SK-N-SH treated with all-trans-retinoic acid at 6 μM for 48 hours (cell line): Measurements from ENCODE around the gene NUMBL.
A peak's percentile ranks its signal among the peaks of the same experiment; 100 is the strongest.

ENCODE experiments used
- ATAC-seq: fragments of 200-7000 bp; cut with Tn5 transposase; 3 replicates; pipeline ENCODE4 v1.9.1; 2020; ENCODE audit warnings: mild to moderate bottlenecking, moderate library complexity
- ARNTL ChIP-seq: fragments of 450-650 bp; formaldehyde crosslinking; IDR thresholded peaks from 2 replicates; pipeline ENCODE4 v1.5.0; 2020; ENCODE audit warnings: low read depth, mild to moderate bottlenecking, moderate library complexity, borderline replicate concordance
- BACH2 ChIP-seq: fragments of 250-450 bp; sonication (Bioruptor Pico); IDR thresholded peaks from 2 replicates; pipeline ENCODE4 v1.9.0; 2021; ENCODE audit warnings: mild to moderate bottlenecking, borderline replicate concordance
- CREB5 ChIP-seq: fragments of 250-450 bp; sonication (Bioruptor Pico); IDR thresholded peaks from 2 replicates; pipeline ENCODE4 v1.5.1; 2020; ENCODE audit warnings: low read depth, mild to moderate bottlenecking, moderate library complexity
- CSDC2 ChIP-seq: fragments of 250-450 bp; sonication (Bioruptor Pico); IDR thresholded peaks from 2 replicates; pipeline ENCODE4 v1.5.0; 2020; ENCODE audit warnings: mild to moderate bottlenecking, moderate library complexity
- CSRNP3 ChIP-seq: fragments of 250-450 bp; sonication (Bioruptor Pico); IDR thresholded peaks from 2 replicates; pipeline ENCODE4 v1.5.1; 2021; ENCODE audit warnings: mild to moderate bottlenecking, moderate library complexity
- ESRRG ChIP-seq: fragments of 250-450 bp; sonication (Bioruptor Pico); IDR thresholded peaks from 2 replicates; pipeline ENCODE4 v1.6.1; 2021; ENCODE audit warnings: mild to moderate bottlenecking
- GLIS3 ChIP-seq: fragments of 250-450 bp; sonication (Bioruptor Pico); IDR thresholded peaks from 2 replicates; pipeline ENCODE4 v1.5.0; 2020; ENCODE audit warnings: mild to moderate bottlenecking, moderate library complexity
- ISL1 ChIP-seq: fragments of 250-450 bp; sonication (Bioruptor Pico); IDR thresholded peaks from 2 replicates; pipeline ENCODE4 v2.1.2; 2022; ENCODE audit warnings: mild to moderate bottlenecking, moderate library complexity
- OSR1 ChIP-seq: fragments of 250-450 bp; sonication (Bioruptor Pico); IDR thresholded peaks from 2 replicates; pipeline ENCODE4 v1.8.0; 2022; ENCODE audit warnings: moderate library complexity, mild to moderate bottlenecking, inconsistent platforms
- POU6F1 ChIP-seq: fragments of 250-450 bp; sonication (Bioruptor Pico); IDR thresholded peaks from 2 replicates; pipeline ENCODE4 v1.8.0; 2021; ENCODE audit warnings: low read depth, mild to moderate bottlenecking, moderate library complexity, borderline replicate concordance
- PPARA ChIP-seq: fragments of 250-450 bp; sonication (Bioruptor Pico); IDR thresholded peaks from 2 replicates; pipeline ENCODE4 v1.5.0; 2020; ENCODE audit warnings: mild to moderate bottlenecking, borderline replicate concordance
- SNAI2 ChIP-seq: fragments of 250-450 bp; sonication (Bioruptor Pico); IDR thresholded peaks from 2 replicates; pipeline ENCODE4 v1.5.0; 2020; ENCODE audit warnings: mild to moderate bottlenecking, moderate library complexity
- TCF4 ChIP-seq: fragments of 250-450 bp; sonication (Bioruptor Pico); IDR thresholded peaks from 2 replicates; pipeline ENCODE4 v1.8.0; 2021; ENCODE audit warnings: mild to moderate bottlenecking, moderate library complexity, borderline replicate concordance
- TOX ChIP-seq: fragments of 250-450 bp; sonication (Bioruptor Pico); IDR thresholded peaks from 2 replicates; pipeline ENCODE4 v1.8.0; 2021; ENCODE audit warnings: mild to moderate bottlenecking, moderate library complexity, borderline replicate concordance
- TSHZ2 ChIP-seq: fragments of 250-450 bp; sonication (Bioruptor Pico); IDR thresholded peaks from 2 replicates; pipeline ENCODE4 v1.5.0; 2020; ENCODE audit warnings: mild to moderate bottlenecking, moderate library complexity
- ZC3H10 ChIP-seq: fragments of 250-450 bp; sonication (Bioruptor Pico); IDR thresholded peaks from 2 replicates; pipeline ENCODE4 v1.5.1; 2021; ENCODE audit warnings: mild to moderate bottlenecking, moderate library complexity
- ZFP3 ChIP-seq: fragments of 250-450 bp; sonication (Bioruptor Pico); IDR thresholded peaks from 2 replicates; pipeline ENCODE4 v1.5.0; 2020; ENCODE audit warnings: mild to moderate bottlenecking, moderate library complexity
- ZNF565 ChIP-seq: fragments of 450-650 bp; formaldehyde crosslinking; conservative IDR thresholded peaks from 2 replicates; pipeline ENCODE4 v1.5.0; 2020; ENCODE audit warnings: low read depth, mild to moderate bottlenecking, moderate library complexity
- ZNF70 ChIP-seq: fragments of 450-650 bp; formaldehyde crosslinking; IDR thresholded peaks from 2 replicates; pipeline ENCODE4 v1.5.0; 2020; ENCODE audit warnings: mild to moderate bottlenecking, moderate library complexity
- ZNF8 ChIP-seq: fragments of 450-650 bp; formaldehyde crosslinking; IDR thresholded peaks from 2 replicates; pipeline ENCODE4 v1.5.0; 2020; ENCODE audit warnings: mild to moderate bottlenecking, moderate library complexity

NUMBL gene

DNA sequence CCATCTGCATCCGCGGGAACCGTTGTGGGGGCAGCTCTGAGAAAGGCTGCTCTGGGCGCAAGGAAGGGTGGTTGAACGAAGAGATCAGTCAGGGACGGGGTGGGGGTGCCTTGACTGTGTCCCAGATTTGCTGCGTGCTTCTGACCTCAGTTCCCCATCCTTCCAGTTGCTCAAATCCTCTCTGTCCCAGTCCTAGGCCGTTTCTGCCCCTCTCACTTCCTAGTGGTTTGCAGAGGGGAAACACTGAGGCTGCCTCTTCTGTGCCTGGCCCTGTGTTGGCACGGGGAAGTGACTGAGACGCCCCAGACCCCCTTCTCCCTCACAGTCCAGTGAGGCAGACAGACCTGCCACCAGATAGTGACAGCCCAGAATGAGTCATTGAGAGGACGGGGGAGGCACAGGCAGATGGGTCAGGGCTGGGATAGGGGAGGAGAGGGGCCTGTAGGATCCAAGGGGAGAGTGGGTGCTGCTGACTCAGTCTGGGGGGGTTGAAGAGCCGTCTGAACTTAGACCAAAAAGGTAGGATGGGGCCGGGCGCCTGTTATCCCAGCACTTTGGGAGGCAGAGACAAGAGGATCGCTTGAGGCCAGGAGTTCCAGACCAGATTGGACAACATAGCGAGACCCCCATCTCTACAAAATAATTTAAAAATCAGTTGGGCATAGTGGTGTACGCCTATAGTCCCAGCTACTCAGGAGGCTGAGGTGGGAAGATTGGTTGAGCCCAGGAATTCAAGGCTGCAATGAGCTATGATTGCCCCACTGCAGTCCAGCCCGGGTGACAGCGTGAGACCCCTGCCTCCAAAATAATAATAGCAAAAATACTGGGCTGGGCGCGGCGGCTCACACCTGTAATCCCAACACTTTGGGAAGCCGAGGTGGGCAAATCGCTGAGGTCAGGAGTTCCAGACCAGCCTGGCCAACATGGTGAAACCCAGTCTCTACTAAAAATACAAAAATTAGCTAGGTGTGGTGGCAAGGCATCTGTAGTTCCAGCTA lies 26.5 kb downstream of the NUMBL start:
- peak; percentile 45 for ATAC-seq
- TF ChIP-seq BACH2 (CRISPR knock-in tag) (no peak), ZNF8 (CRISPR knock-in tag) (no peak), TOX (CRISPR knock-in tag) (no peak), CSRNP3 (CRISPR knock-in tag) (no peak), TCF4 (CRISPR knock-in tag) (no peak), ZNF565 (no peak), SNAI2 (CRISPR knock-in tag) (no peak), ARNTL (CRISPR knock-in tag) (no peak), ESRRG (CRISPR knock-in tag) (no peak), ZFP3 (CRISPR knock-in tag) (no peak), POU6F1 (CRISPR knock-in tag) (no peak), CREB5 (CRISPR knock-in tag) (no peak), CSDC2 (no peak), ZC3H10 (no peak), GLIS3 (CRISPR knock-in tag) (no peak), PPARA (no peak), OSR1 (no peak), ISL1 (CRISPR knock-in tag) (no peak), ZNF70 (CRISPR knock-in tag) (no peak)

GRCh38 chr19:40662925-40663694 lies 27.3 kb downstream of the NUMBL start:
- ATAC-seq = peak; percentile 85
- no peak for TF ChIP-seq SNAI2 (CRISPR knock-in tag)
- TF ChIP-seq CSRNP3 (CRISPR knock-in tag) = no peak; the same call in 1 of the 2 replicates
- peak; percentile 83; the same call in 1 of the 2 replicates for TF ChIP-seq ARNTL (CRISPR knock-in tag)
- 0 out of 2 replicates have a peak, but pooled peaks have one; percentile 47 for TF ChIP-seq TSHZ2 (CRISPR knock-in tag)
